Measurements from ENCODE around the gene CHMP4A. TPM values are rescaled to one million over a fixed set of nuclear protein-coding genes. Genes with fewer than 3 reads are reported as not detected.

The CHMP4A gene
- total and polyA plus RNA-seq, 2 of the 13 experiments (the other 11 are each of a cell fraction or from before 2014, with no cell fraction given) = 83.6 to 113 TPM

DNA sequence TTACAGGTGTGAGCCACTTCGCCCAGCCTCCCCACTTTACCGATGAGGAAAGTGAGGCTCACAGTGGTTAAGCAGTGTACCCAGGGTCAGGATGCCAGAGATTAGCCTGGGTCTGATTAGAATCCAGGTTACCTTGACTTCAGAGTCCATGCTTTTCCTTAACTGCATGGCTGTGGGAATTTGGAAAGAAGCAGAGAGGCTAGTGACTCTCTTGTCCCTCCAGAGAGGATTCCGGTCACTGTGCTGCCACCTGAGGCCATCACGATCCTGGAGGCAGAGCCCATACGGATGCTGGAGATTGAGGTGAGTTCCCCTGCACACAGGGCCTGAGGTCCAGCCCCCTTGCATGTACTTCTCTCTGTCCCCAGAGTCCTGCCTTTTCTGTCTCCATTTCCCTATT is 36.7 kb downstream of the CHMP4A start (continued):
- no peak for TF ChIP-seq ZNF792 (CRISPR knock-in tag; IDR thresholded peaks at IDR 0.05)
- TF ChIP-seq RERE (CRISPR knock-in tag; IDR thresholded peaks at IDR 0.05; ENCODE audit: low read depth) = no peak
- no peak for TF ChIP-seq SUZ12 (IDR thresholded peaks at IDR 0.05; ENCODE audit: low read depth, low read length)
- TF ChIP-seq SSRP1 (CRISPR knock-in tag; IDR thresholded peaks at IDR 0.05) = peak; percentile 86; the same call in 1 of the 2 replicates
- TF ChIP-seq ZBTB46 (CRISPR knock-in tag; IDR thresholded peaks at IDR 0.05; ENCODE audit: borderline replicate concordance) = 0 out of 2 replicates have a peak, but pooled peaks have one; percentile 7
- TF ChIP-seq ZNF747 (CRISPR knock-in tag; IDR thresholded peaks at IDR 0.05; ENCODE audit: borderline replicate concordance) = no peak
- TF ChIP-seq ZNF678 (CRISPR knock-in tag; IDR thresholded peaks at IDR 0.05) = no peak
- TF ChIP-seq FOSL1 (CRISPR knock-in tag; IDR thresholded peaks at IDR 0.05; ENCODE audit: borderline replicate concordance) = no peak
- TF ChIP-seq ZNF547 (CRISPR knock-in tag; IDR thresholded peaks at IDR 0.05) = 0 out of 2 replicates have a peak, but pooled peaks have one; percentile 23
- 0 out of 2 replicates have a peak, but pooled peaks have one; percentile 22 for TF ChIP-seq FOXC1 (CRISPR knock-in tag; IDR thresholded peaks at IDR 0.05; ENCODE audit: borderline replicate concordance)

Data from HepG2 (cell line).